Measurements from ENCODE around the gene PLIN5. TPM values are rescaled to one million over a fixed set of nuclear protein-coding genes. Genes with fewer than 3 reads are reported as not detected.
A peak's percentile ranks its signal among the peaks of the same experiment; 100 is the strongest.
"Not testable (repeated sequence)": the region's sequence is repeated elsewhere in the genome, so short reads cannot be mapped to it uniquely, and the experiment has no call there.

Gene PLIN5
- total RNA-seq, 1 donor from 2014 or later: 17.1 TPM

GRCh38 chr19:4570402-4570801, 35.4 kb upstream of the PLIN5 start:
- Histone ChIP-seq H3K9me3 (no peaks in the 10 kb centered on the region), H3K27me3 (no peaks in the 10 kb centered on the region), H3K36me3 (no peaks in the 10 kb centered on the region), H3K4me1 (no peaks in the 10 kb centered on the region), H3K4me3 (no peak overlapping the region), H3K27ac (no peak overlapping the region)
- intact Hi-C loops (cut with DNase I): no loop called here
- TF ChIP-seq CTCF (IDR thresholded peaks at IDR 0.05): no peak
- no peak for DNase-seq (ENCODE audit: low spot score in 2 of 2)

GRCh38 chr19:4568886-4569285, 33.9 kb upstream of the PLIN5 start:
- Histone ChIP-seq H3K4me3 (no peak overlapping the region), H3K4me1 (no peaks in the 10 kb centered on the region), H3K36me3 (no peaks in the 10 kb centered on the region), H3K9me3 (no peaks in the 10 kb centered on the region), H3K27me3 (no peaks in the 10 kb centered on the region), H3K27ac (no peak overlapping the region)
- no peak for TF ChIP-seq CTCF (IDR thresholded peaks at IDR 0.05)
- no peak for DNase-seq (ENCODE audit: low spot score in 2 of 2)
- intact Hi-C loops (cut with DNase I): no loop called here

- intact Hi-C loops (cut with DNase I): no loop called here
- no peak overlapping the region for H3K4me3 ChIP-seq
- H3K9me3 ChIP-seq: no peaks in the 10 kb centered on the region
These were observed 32.6 kb upstream of the PLIN5 start for GRCh38 chr19:4567584-4568071.

GRCh38 chr19:4566402-4567051, 31.5 kb upstream of the PLIN5 start:
- Histone ChIP-seq H3K36me3 (no peaks in the 10 kb centered on the region), H3K4me3 (no peak overlapping the region), H3K27me3 (no peaks in the 10 kb centered on the region), H3K9me3 (no peaks in the 10 kb centered on the region), H3K27ac (no peak overlapping the region), H3K4me1 (no peaks in the 10 kb centered on the region)
- DNase-seq (ENCODE audit: low spot score in 2 of 2): no peak
- no peak for TF ChIP-seq CTCF (IDR thresholded peaks at IDR 0.05)
- intact Hi-C loops (cut with DNase I): no loop called here

More at GRCh38 chr19:4567584-4568071, 32.6 kb upstream of the PLIN5 start:
- H3K36me3 ChIP-seq: no peaks in the 10 kb centered on the region
- no peak overlapping the region for H3K27ac ChIP-seq
- no peak for DNase-seq (ENCODE audit: low spot score in 2 of 2)
- no peaks in the 10 kb centered on the region for H3K4me1 ChIP-seq
- TF ChIP-seq CTCF (IDR thresholded peaks at IDR 0.05): peak; percentile 54 to 56 (median 55)
- no peaks in the 10 kb centered on the region for H3K27me3 ChIP-seq

- H3K4me1 ChIP-seq; H3K27ac ChIP-seq; DNase-seq (ENCODE audit: low spot score in 2 of 2); intact Hi-C loops (cut with DNase I); H3K4me3 ChIP-seq; H3K36me3 ChIP-seq; H3K9me3 ChIP-seq; H3K27me3 ChIP-seq: not testable (repeated sequence)
These were observed 28.5 kb upstream of the PLIN5 start for GRCh38 chr19:4563562-4563961.

GRCh38 chr19:4562085-4562484, 27.1 kb upstream of the PLIN5 start:
- H3K27me3 ChIP-seq; intact Hi-C loops (cut with DNase I); H3K9me3 ChIP-seq; H3K27ac ChIP-seq; H3K4me1 ChIP-seq; DNase-seq (ENCODE audit: low spot score in 2 of 2); H3K36me3 ChIP-seq; H3K4me3 ChIP-seq: not testable (repeated sequence)
